Measurements from ENCODE around the gene PM20D2.

PM20D2 gene

DNA sequence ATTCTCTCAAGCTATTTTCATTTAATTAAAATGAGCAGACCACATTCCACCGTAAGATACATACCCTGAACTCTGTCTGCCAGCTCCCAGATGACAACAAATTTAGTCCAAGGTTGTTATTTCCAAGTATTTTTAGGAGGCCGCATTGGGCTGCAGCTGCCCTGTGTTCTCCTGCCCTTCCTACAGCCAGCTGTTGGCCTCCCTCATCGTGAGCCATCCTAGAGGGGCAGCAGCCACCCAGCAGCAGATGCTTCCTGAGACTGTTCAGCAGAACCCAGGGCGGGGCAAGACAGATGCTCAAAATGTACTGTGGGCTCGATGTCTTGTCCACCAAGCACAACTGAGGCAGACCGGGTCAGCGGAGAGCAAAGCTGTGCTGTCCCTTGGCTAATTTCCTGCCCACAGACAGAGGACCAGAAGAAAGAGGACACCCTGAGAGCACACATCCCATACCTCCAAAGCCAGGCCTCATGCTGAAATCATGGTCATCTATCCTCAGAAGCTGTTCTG is 54.9 kb downstream of the PM20D2 start:
- no peaks in the 10 kb centered on the region for H3K36me3 ChIP-seq (ENCODE audit: insufficient read depth, low read length)
- TF ChIP-seq, protein P1, sequence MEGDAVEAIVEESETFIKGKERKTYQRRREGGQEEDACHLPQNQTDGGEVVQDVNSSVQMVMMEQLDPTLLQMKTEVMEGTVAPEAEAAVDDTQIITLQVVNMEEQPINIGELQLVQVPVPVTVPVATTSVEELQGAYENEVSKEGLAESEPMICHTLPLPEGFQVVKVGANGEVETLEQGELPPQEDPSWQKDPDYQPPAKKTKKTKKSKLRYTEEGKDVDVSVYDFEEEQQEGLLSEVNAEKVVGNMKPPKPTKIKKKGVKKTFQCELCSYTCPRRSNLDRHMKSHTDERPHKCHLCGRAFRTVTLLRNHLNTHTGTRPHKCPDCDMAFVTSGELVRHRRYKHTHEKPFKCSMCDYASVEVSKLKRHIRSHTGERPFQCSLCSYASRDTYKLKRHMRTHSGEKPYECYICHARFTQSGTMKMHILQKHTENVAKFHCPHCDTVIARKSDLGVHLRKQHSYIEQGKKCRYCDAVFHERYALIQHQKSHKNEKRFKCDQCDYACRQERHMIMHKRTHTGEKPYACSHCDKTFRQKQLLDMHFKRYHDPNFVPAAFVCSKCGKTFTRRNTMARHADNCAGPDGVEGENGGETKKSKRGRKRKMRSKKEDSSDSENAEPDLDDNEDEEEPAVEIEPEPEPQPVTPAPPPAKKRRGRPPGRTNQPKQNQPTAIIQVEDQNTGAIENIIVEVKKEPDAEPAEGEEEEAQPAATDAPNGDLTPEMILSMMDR (IDR thresholded peaks at IDR 0.05; ENCODE audit: low read length): no peak
- no peak for TF ChIP-seq EZH2 (IDR thresholded peaks at IDR 0.05; ENCODE audit: borderline replicate concordance, low read length)
- no peaks in the 10 kb centered on the region for H3K79me2 ChIP-seq (ENCODE audit: insufficient read depth, low read length)
- H3K9ac ChIP-seq (ENCODE audit: low read length): no peak overlapping the region
- H3K4me2 ChIP-seq (ENCODE audit: low read length): no peak overlapping the region
- H2AFZ ChIP-seq (ENCODE audit: low read length): no peak overlapping the region
- no peaks in the 10 kb centered on the region for H3K9me2 ChIP-seq (ENCODE audit: low read depth, low read length)
- no peak overlapping the region for H3K4me3 ChIP-seq (ENCODE audit: low read depth, low read length, poor library complexity, severe bottlenecking)
- no peaks in the 10 kb centered on the region for H3K4me1 ChIP-seq (ENCODE audit: insufficient read depth, low read length, severe bottlenecking)
- peaks cover 7% of the 10 kb centered on the region; the same call in 1 of the 2 replicates for H3K27me3 ChIP-seq (ENCODE audit: insufficient read depth, low read length)
- no peaks in the 10 kb centered on the region for H3K9me3 ChIP-seq (ENCODE audit: low read length)
- H3K27ac ChIP-seq (ENCODE audit: low read depth, low read length, poor library complexity, severe bottlenecking): no peak overlapping the region
- H4K20me1 ChIP-seq (ENCODE audit: insufficient read depth, low read length): no peaks in the 10 kb centered on the region
- H3F3A ChIP-seq (ENCODE audit: insufficient read depth, low read length): no peaks in the 10 kb centered on the region

DNA sequence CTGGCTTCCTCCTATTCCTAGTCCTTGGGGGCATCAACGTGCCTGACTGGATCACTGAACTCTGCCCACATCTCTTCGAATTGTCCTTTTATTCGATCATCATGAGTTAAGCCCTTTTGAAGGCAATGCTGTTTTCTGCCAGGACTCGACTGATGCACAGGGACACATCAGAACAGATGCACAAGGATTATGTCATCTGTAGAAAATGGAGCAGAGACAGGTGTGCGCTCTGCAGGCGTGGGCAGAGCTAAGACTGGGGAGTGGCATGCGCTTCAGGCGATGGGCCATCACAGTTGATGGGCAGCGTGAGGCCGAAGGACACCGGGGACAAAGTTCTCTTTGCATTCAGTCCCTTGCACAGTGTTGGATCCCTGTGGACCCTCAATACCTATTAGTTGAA is 58.2 kb downstream of the PM20D2 start:
- Histone ChIP-seq H3F3A (ENCODE audit: insufficient read depth, low read length) (no peaks in the 10 kb centered on the region), H2AFZ (ENCODE audit: low read length) (no peak overlapping the region), H3K9me2 (ENCODE audit: low read depth, low read length) (no peaks in the 10 kb centered on the region), H3K27me3 (ENCODE audit: insufficient read depth, low read length) (peaks cover 5% of the 10 kb centered on the region; the same call in 1 of the 2 replicates), H4K20me1 (ENCODE audit: insufficient read depth, low read length) (no peaks in the 10 kb centered on the region), H3K9ac (ENCODE audit: low read length) (no peak overlapping the region), H3K36me3 (ENCODE audit: insufficient read depth, low read length) (no peaks in the 10 kb centered on the region), H3K4me2 (ENCODE audit: low read length) (no peak overlapping the region), H3K9me3 (ENCODE audit: low read length) (no peaks in the 10 kb centered on the region), H3K4me3 (ENCODE audit: low read depth, low read length, poor library complexity, severe bottlenecking) (no peak overlapping the region), H3K4me1 (ENCODE audit: insufficient read depth, low read length, severe bottlenecking) (no peaks in the 10 kb centered on the region), H3K79me2 (ENCODE audit: insufficient read depth, low read length) (no peaks in the 10 kb centered on the region), H3K27ac (ENCODE audit: low read depth, low read length, poor library complexity, severe bottlenecking) (no peak overlapping the region)
- no peak for TF ChIP-seq EZH2 (IDR thresholded peaks at IDR 0.05; ENCODE audit: borderline replicate concordance, low read length)
- TF ChIP-seq, protein P1 (IDR thresholded peaks at IDR 0.05; ENCODE audit: low read length): no peak

DNA sequence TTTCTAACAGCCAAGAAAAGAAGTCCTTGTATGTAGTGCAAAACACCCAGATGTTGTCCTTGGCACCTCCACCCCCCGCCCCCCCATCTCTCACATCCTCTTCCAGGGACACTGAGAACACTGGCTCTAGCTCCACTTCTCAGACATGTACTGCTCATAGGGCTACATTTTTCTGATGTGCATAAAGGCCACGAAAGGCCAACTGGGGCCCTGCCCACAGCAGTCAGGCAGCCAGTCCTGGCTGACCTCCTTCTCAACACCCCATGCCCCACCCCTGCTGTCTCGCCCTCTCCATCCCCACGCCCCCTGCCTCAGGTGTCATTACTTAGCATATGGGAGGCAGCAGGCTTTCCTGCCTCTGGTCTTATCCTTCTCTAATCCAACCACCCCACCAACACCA is 60.0 kb downstream of the PM20D2 start:
- H3K9ac ChIP-seq (ENCODE audit: low read length): no peak overlapping the region
- H3K27ac ChIP-seq (ENCODE audit: low read depth, low read length, poor library complexity, severe bottlenecking): no peak overlapping the region
- no peaks in the 10 kb centered on the region for H4K20me1 ChIP-seq (ENCODE audit: insufficient read depth, low read length)
- no peak for TF ChIP-seq EZH2 (IDR thresholded peaks at IDR 0.05; ENCODE audit: borderline replicate concordance, low read length)
- H3K36me3 ChIP-seq (ENCODE audit: insufficient read depth, low read length): no peaks in the 10 kb centered on the region
- H3F3A ChIP-seq (ENCODE audit: insufficient read depth, low read length): no peaks in the 10 kb centered on the region
- no peak overlapping the region for H2AFZ ChIP-seq (ENCODE audit: low read length)
- no peak overlapping the region for H3K4me3 ChIP-seq (ENCODE audit: low read depth, low read length, poor library complexity, severe bottlenecking)
- no peaks in the 10 kb centered on the region for H3K9me3 ChIP-seq (ENCODE audit: low read length)
- H3K4me2 ChIP-seq (ENCODE audit: low read length): no peak overlapping the region
- H3K9me2 ChIP-seq (ENCODE audit: low read depth, low read length): no peaks in the 10 kb centered on the region
- no peaks in the 10 kb centered on the region for H3K79me2 ChIP-seq (ENCODE audit: insufficient read depth, low read length)
- peaks cover 5% of the 10 kb centered on the region; the same call in 1 of the 2 replicates for H3K27me3 ChIP-seq (ENCODE audit: insufficient read depth, low read length)
- H3K4me1 ChIP-seq (ENCODE audit: insufficient read depth, low read length, severe bottlenecking): no peaks in the 10 kb centered on the region

DNA sequence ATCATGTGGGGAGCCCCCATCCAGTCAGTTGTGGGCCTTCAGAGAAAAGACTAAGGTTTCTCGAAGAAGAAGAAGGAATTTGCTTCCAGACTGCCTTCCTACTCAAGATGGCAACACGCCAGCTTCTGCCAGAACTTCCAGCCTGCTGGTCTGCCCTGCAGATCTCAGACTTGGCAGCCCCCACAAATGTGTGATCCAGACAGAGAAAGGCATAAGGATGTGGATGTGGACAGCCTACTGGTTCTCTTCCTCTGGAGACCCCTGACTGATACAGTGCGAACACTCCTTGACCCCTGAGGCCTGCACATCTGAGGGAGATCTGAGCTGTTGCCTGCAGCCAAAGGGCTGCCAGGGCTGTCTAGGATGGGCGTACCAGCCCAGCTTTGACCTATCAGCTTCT is 62.7 kb downstream of the PM20D2 start:
- 0 out of 2 replicates have a peak, but pooled peaks cover 2% of the 10 kb centered on the region for H3K27me3 ChIP-seq (ENCODE audit: insufficient read depth, low read length)
- no peaks in the 10 kb centered on the region for H3K79me2 ChIP-seq (ENCODE audit: insufficient read depth, low read length)
- no peak overlapping the region for H3K4me2 ChIP-seq (ENCODE audit: low read length)
- H3K4me1 ChIP-seq (ENCODE audit: insufficient read depth, low read length, severe bottlenecking): no peaks in the 10 kb centered on the region
- no peak overlapping the region for H2AFZ ChIP-seq (ENCODE audit: low read length)
- H3K27ac ChIP-seq (ENCODE audit: low read depth, low read length, poor library complexity, severe bottlenecking): no peak overlapping the region
- no peaks in the 10 kb centered on the region for H4K20me1 ChIP-seq (ENCODE audit: insufficient read depth, low read length)
- H3K9me2 ChIP-seq (ENCODE audit: low read depth, low read length): no peaks in the 10 kb centered on the region
- no peaks in the 10 kb centered on the region for H3K9me3 ChIP-seq (ENCODE audit: low read length)
- no peak overlapping the region for H3K4me3 ChIP-seq (ENCODE audit: low read depth, low read length, poor library complexity, severe bottlenecking)
- TF ChIP-seq, protein P1 (IDR thresholded peaks at IDR 0.05; ENCODE audit: low read length): no peak
- no peak for TF ChIP-seq EZH2 (IDR thresholded peaks at IDR 0.05; ENCODE audit: borderline replicate concordance, low read length)
- H3K36me3 ChIP-seq (ENCODE audit: insufficient read depth, low read length): no peaks in the 10 kb centered on the region
- H3F3A ChIP-seq (ENCODE audit: insufficient read depth, low read length): no peaks in the 10 kb centered on the region
- H3K9ac ChIP-seq (ENCODE audit: low read length): no peak overlapping the region

All from OCI-LY1 (cell line).